ENCODE data around the gene BCAN.

Gene BCAN

GRCh38 chr1:156681196-156681960 lies 39.5 kb downstream of the BCAN start:
- no peak for DNase-seq

GRCh38 chr1:156682166-156682890 lies 40.4 kb downstream of the BCAN start:
- no peak for DNase-seq

- DNase-seq, result no peak
These were observed 42.4 kb downstream of the BCAN start for GRCh38 chr1:156684227-156684782.

GRCh38 chr1:156689035-156689952 lies 47.4 kb downstream of the BCAN start:
- peak; percentile 72 for DNase-seq

GRCh38 chr1:156689953-156690674 lies 48.2 kb downstream of the BCAN start:
- DNase-seq, result no peak

- DNase-seq, result no peak
These were observed 48.7 kb downstream of the BCAN start for GRCh38 chr1:156690675-156691036.

- no peak for DNase-seq
These were observed 49.3 kb downstream of the BCAN start for GRCh38 chr1:156691191-156691590.

GRCh38 chr1:156691665-156692440 lies 49.9 kb downstream of the BCAN start:
- DNase-seq, result no peak

GRCh38 chr1:156692441-156692924 lies 50.6 kb downstream of the BCAN start:
- no peak for DNase-seq

- DNase-seq, result peak; percentile 88
These were observed 51.3 kb downstream of the BCAN start for GRCh38 chr1:156692925-156693847.

- DNase-seq, result peak; percentile 49
These were observed 52.2 kb downstream of the BCAN start for GRCh38 chr1:156693848-156694689.

- DNase-seq, result no peak
These were observed 52.7 kb downstream of the BCAN start for GRCh38 chr1:156694690-156694962.

GRCh38 chr1:156696755-156697154 lies 54.8 kb downstream of the BCAN start:
- no peak for DNase-seq

GRCh38 chr1:156697481-156697880 lies 55.6 kb downstream of the BCAN start:
- no peak for DNase-seq

- DNase-seq, result no peak
These were observed 57.1 kb downstream of the BCAN start for GRCh38 chr1:156698995-156699394.

GRCh38 chr1:156700736-156701531 lies 59.0 kb downstream of the BCAN start:
- no peak for DNase-seq

GRCh38 chr1:156703336-156703735 lies 61.4 kb downstream of the BCAN start:
- DNase-seq, result no peak

GRCh38 chr1:156703741-156704140 lies 61.8 kb downstream of the BCAN start:
- DNase-seq, result no peak
